ENCODE data around the gene UBE3A.

DNA sequence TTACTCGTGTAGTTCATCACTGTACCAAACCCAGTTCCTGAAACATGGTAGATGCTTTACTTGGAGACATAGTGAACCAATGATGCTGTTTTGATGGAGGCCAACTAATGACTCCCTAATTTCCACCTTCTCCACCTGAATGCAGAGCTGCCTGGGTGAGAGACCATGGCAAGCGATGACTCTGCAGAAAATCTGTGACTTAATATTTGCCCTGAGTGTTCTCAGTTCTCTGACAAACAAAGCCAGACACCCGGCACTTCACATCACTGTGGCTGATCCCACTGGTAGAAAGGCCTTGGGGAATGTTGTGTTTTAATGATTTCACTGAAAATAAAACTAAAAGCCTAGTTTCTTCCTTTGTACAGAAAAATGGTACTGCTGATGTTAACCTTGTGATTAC lies 39.5 kb upstream of the UBE3A start:
- no peak for TF ChIP-seq FOXM1 (IDR thresholded peaks at IDR 0.05; ENCODE audit: borderline replicate concordance)
- no peak for TF ChIP-seq BHLHE40 (IDR thresholded peaks at IDR 0.05; ENCODE audit: borderline replicate concordance)
- no peak for TF ChIP-seq SUZ12 (IDR thresholded peaks at IDR 0.05)
- TF ChIP-seq FOXK2 (IDR thresholded peaks at IDR 0.05): no peak
- no peak for TF ChIP-seq LEF1 (IDR thresholded peaks at IDR 0.05; ENCODE audit: borderline replicate concordance)
- no peak for TF ChIP-seq SP1 (IDR thresholded peaks at IDR 0.05)
- TF ChIP-seq ELF4 (IDR thresholded peaks at IDR 0.05): no peak
- no peak for TF ChIP-seq NFRKB (IDR thresholded peaks at IDR 0.05)

All from HEK293T (cell line).